ENCODE data around the gene CNTNAP2. TPM values are rescaled to one million over a fixed set of nuclear protein-coding genes. Genes with fewer than 3 reads are reported as not detected.

CNTNAP2 gene
- total RNA-seq, 1 experiment from 2014 or later, result 64.5 TPM

DNA sequence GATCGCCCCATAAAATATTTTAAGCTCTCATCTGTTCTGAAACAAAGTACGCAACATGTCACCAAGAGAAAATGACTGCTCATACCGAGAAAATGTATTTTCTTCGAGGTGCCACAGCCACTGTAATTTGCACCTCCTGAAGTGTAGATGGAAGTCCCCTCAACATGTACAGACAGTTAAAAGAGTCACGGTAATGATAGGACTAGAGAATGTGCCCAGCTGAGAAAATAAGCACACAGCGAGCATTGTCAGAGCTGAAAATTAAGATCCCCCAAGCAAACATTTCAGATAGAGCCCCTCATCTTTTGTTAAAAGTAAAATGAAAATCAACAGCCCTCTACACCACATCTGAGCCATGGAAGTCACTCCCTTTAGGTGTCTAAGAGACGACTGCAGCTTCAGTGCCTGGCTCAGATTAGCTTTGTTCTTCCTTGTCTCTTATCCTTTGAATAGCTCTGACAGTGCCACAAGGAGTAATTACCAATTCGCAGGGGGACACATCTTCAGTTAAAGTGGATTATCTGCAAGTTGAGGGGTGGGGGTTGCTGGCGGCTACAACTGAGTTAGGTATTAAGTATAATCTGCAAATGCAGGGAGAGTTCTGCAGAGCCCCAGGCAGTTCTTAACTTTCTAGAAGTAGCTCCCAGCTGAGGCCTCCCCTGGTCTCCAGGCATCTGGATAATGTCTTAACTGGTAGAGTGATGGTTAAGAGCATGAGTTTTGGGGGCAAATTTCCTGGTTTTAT, 2251.3 kb downstream of the CNTNAP2 start:
- Histone ChIP-seq H3K56ac (ENCODE audit: insufficient read length, low read depth, low read length) (no peak overlapping the region), H3T11ph (ENCODE audit: low read length) (no peak overlapping the region), H3K27ac (ENCODE audit: insufficient read length, low read depth, low read length) (no peak overlapping the region), H4K5ac (ENCODE audit: insufficient read length, low read depth, low read length) (no peak overlapping the region), H2BK5ac (ENCODE audit: insufficient read length, low read length) (no peak overlapping the region), H3K23me2 (ENCODE audit: insufficient read length, low read depth, low read length, poor library complexity, severe bottlenecking) (no peaks in the 10 kb centered on the region), H3K9ac (ENCODE audit: extremely low read depth, insufficient read length, low read length) (no peak overlapping the region), H4K20me1 (ENCODE audit: control insufficient read depth, insufficient read depth, insufficient read length) (no peaks in the 10 kb centered on the region), H3K4me2 (ENCODE audit: insufficient read depth, insufficient read length, low read length) (no peak overlapping the region), H3K79me2 (ENCODE audit: insufficient read depth, low read length) (no peaks in the 10 kb centered on the region), H2AK5ac (ENCODE audit: insufficient read length, low read length) (no peak overlapping the region), H3K23ac (ENCODE audit: insufficient read length, low read depth, low read length) (no peak overlapping the region), H3K4ac (ENCODE audit: low read depth, low read length) (no peak overlapping the region), H3K4me1 (ENCODE audit: insufficient read depth, low read length) (no peaks in the 10 kb centered on the region), H4K91ac (ENCODE audit: insufficient read length, low read depth, low read length) (no peak overlapping the region), H2AFZ (ENCODE audit: low read length) (no peak overlapping the region), H2BK120ac (ENCODE audit: low read depth, low read length, poor library complexity, severe bottlenecking) (no peak overlapping the region), H2BK12ac (ENCODE audit: insufficient read length, low read depth, low read length) (no peak overlapping the region), H2BK15ac (ENCODE audit: low read depth, low read length) (no peak overlapping the region), H3K9me3 (ENCODE audit: control insufficient read depth, low read depth, low read length) (no peaks in the 10 kb centered on the region), H2BK20ac (ENCODE audit: low read depth, low read length, poor library complexity, severe bottlenecking) (no peak overlapping the region), H4K8ac (replicated peaks; ENCODE audit: insufficient read length, low read depth, low read length) (no peak overlapping the region), H3K14ac (ENCODE audit: insufficient read depth, low read length) (no peak overlapping the region), H3K79me1 (ENCODE audit: insufficient read depth, low read depth, low read length, poor library complexity, severe bottlenecking) (no peaks in the 10 kb centered on the region), H3K18ac (ENCODE audit: insufficient read length, low read depth, low read length) (no peak overlapping the region), H3K27me3 (ENCODE audit: insufficient read depth, low read length) (no peaks in the 10 kb centered on the region)
- Mint-ChIP-seq H3K27me3 (ENCODE audit: low read depth) (no peaks in the 10 kb centered on the region), H3K36me3 (ENCODE audit: insufficient read depth in 1 of 3, low read depth in 3 of 3) (peaks cover 51 to 63% (median 55%) of the 10 kb centered on the region in 3 experiments), H3K9me3 (peaks cover 17 to 30% of the 10 kb centered on the region in 2 experiments), H3K4me3 (no peak overlapping the region; a peak in 1 of 5 replicates), H3K27ac (peak overlapping the region in 2 of 3 experiments; percentile 4 to 84; a peak in 3 of 7 replicates), H3K4me1 (peaks cover 14 to 15% of the 10 kb centered on the region in 2 experiments)
- WGBS (ENCODE audit: extremely low coverage, insufficient read length, low lambda C conversion rate), result no CpG with 5 or more reads among the region's 9 CpGs
- DNase-seq, result no peak
- TF ChIP-seq, protein P1, sequence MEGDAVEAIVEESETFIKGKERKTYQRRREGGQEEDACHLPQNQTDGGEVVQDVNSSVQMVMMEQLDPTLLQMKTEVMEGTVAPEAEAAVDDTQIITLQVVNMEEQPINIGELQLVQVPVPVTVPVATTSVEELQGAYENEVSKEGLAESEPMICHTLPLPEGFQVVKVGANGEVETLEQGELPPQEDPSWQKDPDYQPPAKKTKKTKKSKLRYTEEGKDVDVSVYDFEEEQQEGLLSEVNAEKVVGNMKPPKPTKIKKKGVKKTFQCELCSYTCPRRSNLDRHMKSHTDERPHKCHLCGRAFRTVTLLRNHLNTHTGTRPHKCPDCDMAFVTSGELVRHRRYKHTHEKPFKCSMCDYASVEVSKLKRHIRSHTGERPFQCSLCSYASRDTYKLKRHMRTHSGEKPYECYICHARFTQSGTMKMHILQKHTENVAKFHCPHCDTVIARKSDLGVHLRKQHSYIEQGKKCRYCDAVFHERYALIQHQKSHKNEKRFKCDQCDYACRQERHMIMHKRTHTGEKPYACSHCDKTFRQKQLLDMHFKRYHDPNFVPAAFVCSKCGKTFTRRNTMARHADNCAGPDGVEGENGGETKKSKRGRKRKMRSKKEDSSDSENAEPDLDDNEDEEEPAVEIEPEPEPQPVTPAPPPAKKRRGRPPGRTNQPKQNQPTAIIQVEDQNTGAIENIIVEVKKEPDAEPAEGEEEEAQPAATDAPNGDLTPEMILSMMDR (conservative IDR thresholded peaks at IDR 0.05), result no peak
